H9 (cell line): ENCODE measurements around the gene TMEM238. TPM values are rescaled to one million over a fixed set of nuclear protein-coding genes. Genes with fewer than 3 reads are reported as not detected.

ENCODE experiments used
- DNase-seq: peaks from one replicate; pipeline ENCODE4 v3.0.0-alpha.2; 2017
- H2AFZ ChIP-seq: one replicate; pipeline ENCODE4 v1.6.1; 2013; ENCODE audit warnings: mild to moderate bottlenecking, low read length, control low read depth, moderate library complexity
- H2AK5ac ChIP-seq: 2 replicates; pipeline ENCODE4 v1.6.1; 2013; ENCODE audit warnings: low read length, control low read depth, mixed read lengths; ENCODE audit not compliant: insufficient read length
- H2BK120ac ChIP-seq: one replicate; pipeline ENCODE4 v1.6.1; 2013; ENCODE audit warnings: low read depth, mild to moderate bottlenecking, low read length, control low read depth, inconsistent platforms; ENCODE audit not compliant: poor library complexity, severe bottlenecking
- H2BK12ac ChIP-seq: 2 replicates; pipeline ENCODE4 v1.6.1; 2013; ENCODE audit warnings: low read length, control low read depth, mixed read lengths, low read depth; ENCODE audit not compliant: insufficient read length
- H2BK15ac ChIP-seq: 2 replicates; pipeline ENCODE4 v1.6.1; 2013; ENCODE audit warnings: low read depth, low read length, control low read depth
- H2BK20ac ChIP-seq: one replicate; pipeline ENCODE4 v1.6.1; 2013; ENCODE audit warnings: low read depth, mild to moderate bottlenecking, low read length, control low read depth, inconsistent platforms; ENCODE audit not compliant: poor library complexity, severe bottlenecking
- H2BK5ac ChIP-seq: 2 replicates; pipeline ENCODE4 v1.6.1; 2013; ENCODE audit warnings: low read length, control low read depth, mixed read lengths; ENCODE audit not compliant: insufficient read length
- H3K14ac ChIP-seq: 2 replicates; pipeline ENCODE4 v1.6.1; 2013; ENCODE audit warnings: low read length, control low read depth; ENCODE audit not compliant: insufficient read depth
- H3K18ac ChIP-seq: 2 replicates; pipeline ENCODE4 v1.6.1; 2013; ENCODE audit warnings: low read depth, mild to moderate bottlenecking, mixed read lengths, low read length, control low read depth; ENCODE audit not compliant: insufficient read length
- H3K23ac ChIP-seq: 2 replicates; pipeline ENCODE4 v1.6.1; 2013; ENCODE audit warnings: low read length, control low read depth, mixed read lengths, low read depth; ENCODE audit not compliant: insufficient read length
- H3K23me2 ChIP-seq: 2 replicates; pipeline ENCODE4 v1.6.1; 2013; ENCODE audit warnings: low read depth, mild to moderate bottlenecking, mixed read lengths, low read length, control low read depth; ENCODE audit not compliant: insufficient read length, poor library complexity, severe bottlenecking
- H3K27ac ChIP-seq: 2 replicates; pipeline ENCODE4 v1.5.1; 2013; ENCODE audit warnings: low read length, control low read depth, mixed read lengths, low read depth; ENCODE audit not compliant: insufficient read length
- H3K27me3 ChIP-seq: 2 replicates; pipeline ENCODE4 v1.6.1; 2013; ENCODE audit warnings: low read length, control low read depth, inconsistent platforms; ENCODE audit not compliant: insufficient read depth
- H3K4ac ChIP-seq: 2 replicates; pipeline ENCODE4 v1.6.1; 2013; ENCODE audit warnings: low read depth, mild to moderate bottlenecking, control low read depth, inconsistent platforms, low read length, moderate library complexity
- H3K4me1 ChIP-seq: 2 replicates; pipeline ENCODE4 v1.6.1; 2013; ENCODE audit warnings: low read length, control low read depth, inconsistent platforms; ENCODE audit not compliant: insufficient read depth
- H3K4me2 ChIP-seq: 2 replicates; pipeline ENCODE4 v1.6.1; 2013; ENCODE audit warnings: low read length, control low read depth, mixed read lengths; ENCODE audit not compliant: insufficient read length, insufficient read depth
- H3K56ac ChIP-seq: 2 replicates; pipeline ENCODE4 v1.6.1; 2013; ENCODE audit warnings: low read depth, mild to moderate bottlenecking, mixed read lengths, low read length, control low read depth; ENCODE audit not compliant: insufficient read length
- H3K79me1 ChIP-seq: 2 replicates; pipeline ENCODE4 v1.6.1; 2013; ENCODE audit warnings: low read depth, mild to moderate bottlenecking, moderate library complexity, low read length, control low read depth, inconsistent platforms; ENCODE audit not compliant: insufficient read depth, poor library complexity, severe bottlenecking
- H3K79me2 ChIP-seq: 2 replicates; pipeline ENCODE4 v1.6.1; 2013; ENCODE audit warnings: low read length, control low read depth, inconsistent platforms; ENCODE audit not compliant: insufficient read depth
- H3K9ac ChIP-seq: 2 replicates; pipeline ENCODE4 v1.6.1; 2013; ENCODE audit warnings: low read length, control low read depth, mixed read lengths; ENCODE audit not compliant: insufficient read length; ENCODE audit errors: extremely low read depth
- H3K9me3 ChIP-seq: one replicate; pipeline ENCODE4 v1.6.1; 2013; ENCODE audit warnings: low read depth, low read length, inconsistent platforms; ENCODE audit not compliant: control insufficient read depth
- H3T11ph ChIP-seq: one replicate; pipeline ENCODE4 v1.6.1; 2013; ENCODE audit warnings: mild to moderate bottlenecking, low read length, control low read depth, inconsistent platforms
- H4K20me1 ChIP-seq: one replicate; pipeline ENCODE4 v1.6.1; 2013; ENCODE audit not compliant: control insufficient read depth, insufficient read length, insufficient read depth
- H4K5ac ChIP-seq: 2 replicates; pipeline ENCODE4 v1.6.1; 2013; ENCODE audit warnings: low read depth, mild to moderate bottlenecking, mixed read lengths, low read length, control low read depth; ENCODE audit not compliant: insufficient read length
- H4K8ac ChIP-seq: replicated peaks from 2 replicates; pipeline ENCODE4 v1.6.1; 2013; ENCODE audit warnings: low read length, control low read depth, mixed read lengths, low read depth; ENCODE audit not compliant: insufficient read length
- H4K91ac ChIP-seq: 2 replicates; pipeline ENCODE4 v1.6.1; 2013; ENCODE audit warnings: low read depth, mild to moderate bottlenecking, moderate library complexity, mixed read lengths, low read length, control low read depth; ENCODE audit not compliant: insufficient read length
- H3K27ac Mint-ChIP-seq, 3 experiments: 2 replicates in 2 of 3; 3 replicates in 1 of 3; pipeline ENCODE4 v1.8.0; 2020 to 2021; ENCODE audit warnings: mixed read lengths in 3 of 3, mild to moderate bottlenecking in 1 of 3, moderate library complexity in 1 of 3
- H3K27me3 Mint-ChIP-seq: 2 replicates; pipeline ENCODE4 v1.8.0; 2021; ENCODE audit warnings: low read depth, mild to moderate bottlenecking, moderate library complexity, mixed read lengths
- H3K36me3 Mint-ChIP-seq, 3 experiments: 2 replicates in 2 of 3; 3 replicates in 1 of 3; pipeline ENCODE4 v1.8.0; 2020 to 2021; ENCODE audit warnings: low read depth in 3 of 3, mixed read lengths in 3 of 3; ENCODE audit not compliant: insufficient read depth in 1 of 3
- H3K4me1 Mint-ChIP-seq, 2 experiments: 2 replicates each; pipeline ENCODE4 v1.8.0; 2020; ENCODE audit warnings: mixed read lengths in 2 of 2
- H3K4me3 Mint-ChIP-seq, 2 experiments: 2 replicates in 1 of 2; 3 replicates in 1 of 2; pipeline ENCODE4 v1.8.0; 2020 to 2021; ENCODE audit warnings: mild to moderate bottlenecking in 2 of 2, mixed read lengths in 2 of 2, moderate library complexity in 1 of 2
- H3K9me3 Mint-ChIP-seq, 2 experiments: 2 replicates in 1 of 2; 3 replicates in 1 of 2; pipeline ENCODE4 v1.8.0; 2020; ENCODE audit warnings: mild to moderate bottlenecking in 2 of 2, mixed read lengths in 2 of 2, moderate library complexity in 1 of 2
- WGBS: extraction: QIAGEN DNeasy Blood & Tissue Kit; methylation state at CpG from one replicate; pipeline ENCODE4 v1.1.7; 2013; ENCODE audit warnings: missing lambda C conversion rate, low lambda C conversion rate, mixed read lengths; ENCODE audit not compliant: insufficient read length; ENCODE audit errors: extremely low coverage; 5-methylcytosine and 5-hydroxymethylcytosine counted together
- total RNA-seq: library from RNA; stranded (reverse); gene quantifications from 2 replicates; pipeline ENCODE4 v1.2.1, GENCODE V29; 2021
- TF ChIP-seq, protein P1 (sequence below): fragments of 200-600 bp; sonication (generic); conservative IDR thresholded peaks from 3 replicates; pipeline ENCODE4 v1.8.0; 2021; ENCODE audit warnings: antibody characterized with exemption, mild to moderate bottlenecking

The TMEM238 gene
- total RNA-seq, 1 experiment from 2014 or later: 4.8 TPM

DNA sequence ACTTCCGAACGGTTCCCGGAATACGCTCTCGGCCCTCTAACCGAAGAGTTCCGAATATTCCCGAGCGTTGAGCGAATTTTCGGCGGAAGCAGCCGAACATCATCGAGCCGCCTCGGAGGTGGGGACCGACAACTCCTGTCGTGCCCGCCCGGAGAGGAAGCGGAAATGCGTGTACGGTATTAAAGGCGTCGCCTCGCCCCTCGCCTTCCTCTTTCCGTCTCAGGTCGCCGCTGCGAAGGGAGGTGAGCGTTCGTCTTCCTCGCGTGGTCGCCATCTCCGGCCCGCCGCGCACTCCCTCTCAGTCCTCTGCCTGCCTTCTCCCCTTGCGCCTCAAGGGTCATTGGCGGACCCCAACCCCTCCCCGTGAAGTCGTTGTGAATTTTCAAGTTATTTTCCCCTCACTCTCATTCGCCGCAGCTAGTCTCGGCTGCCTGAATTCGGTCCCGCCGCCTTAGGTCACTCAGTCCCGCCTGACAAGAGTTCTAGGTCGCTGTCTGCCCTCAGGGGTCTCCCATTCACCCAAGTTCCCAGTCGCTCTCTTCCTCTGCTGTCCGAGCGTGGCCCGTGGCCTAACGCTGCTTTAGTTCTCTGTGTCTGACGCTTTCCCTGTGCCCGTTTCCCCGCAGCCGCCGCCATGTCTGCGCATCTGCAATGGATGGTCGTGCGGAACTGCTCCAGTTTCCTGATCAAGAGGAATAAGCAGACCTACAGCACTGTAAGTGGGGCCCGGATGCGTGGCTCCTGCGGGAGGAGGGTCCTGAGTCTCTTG is 1.8 kb upstream of the TMEM238 start, which contains the start of gene RPL28:
Gene RPL28 (plus strand): TSS at position 209 of the 769 bp plus-strand sequence. CDS start 426 bp downstream, at position 635.
- Histone ChIP-seq H2BK120ac (no peak within 1 kb of the TSS), H2BK5ac (no peak within 1 kb of the TSS), H3K27me3 (peaks cover 2% of the 10 kb centered on the region; the same call in 1 of the 2 replicates), H2AK5ac (no peak within 1 kb of the TSS), H3K14ac (peak within 1 kb of the TSS; percentile 84), H2BK20ac (no peak within 1 kb of the TSS), H2BK12ac (no peak within 1 kb of the TSS), H4K20me1 (peaks cover 3% of the 10 kb centered on the region), H2BK15ac (no peak within 1 kb of the TSS), H3K4me1 (peaks cover 8% of the 10 kb centered on the region), H4K8ac (no peak within 1 kb of the TSS), H2AFZ (peak within 1 kb of the TSS; percentile 99), H3K79me2 (peaks cover 17% of the 10 kb centered on the region; the same call in 1 of the 2 replicates), H4K91ac (no peak within 1 kb of the TSS), H3K56ac (no peak within 1 kb of the TSS), H3K23ac (no peak within 1 kb of the TSS), H3K23me2 (peaks cover 28% of the 10 kb centered on the region), H3K18ac (peak within 1 kb of the TSS; percentile 80), H3K79me1 (peaks cover 15% of the 10 kb centered on the region), H3K4me2 (peak within 1 kb of the TSS; percentile 87), H3K27ac (peak within 1 kb of the TSS; percentile 82), H3K9me3 (no peaks in the 10 kb centered on the region), H3K9ac (peak within 1 kb of the TSS; percentile 94), H3T11ph (no peak within 1 kb of the TSS), H3K4ac (no peak within 1 kb of the TSS), H4K5ac (no peak within 1 kb of the TSS)
- peaks cover 40 to 53% (median 50%) of the 10 kb centered on the region in 3 experiments for H3K36me3 Mint-ChIP-seq
- H3K27ac Mint-ChIP-seq: peak within 1 kb of the TSS; percentile 98 to 99 (median 99)
- no CpG with 5 or more reads among the region's 68 CpGs for WGBS
- DNase-seq: peak; percentile 98
- peaks cover 19% of the 10 kb centered on the region for H3K27me3 Mint-ChIP-seq
- TF ChIP-seq, protein P1, sequence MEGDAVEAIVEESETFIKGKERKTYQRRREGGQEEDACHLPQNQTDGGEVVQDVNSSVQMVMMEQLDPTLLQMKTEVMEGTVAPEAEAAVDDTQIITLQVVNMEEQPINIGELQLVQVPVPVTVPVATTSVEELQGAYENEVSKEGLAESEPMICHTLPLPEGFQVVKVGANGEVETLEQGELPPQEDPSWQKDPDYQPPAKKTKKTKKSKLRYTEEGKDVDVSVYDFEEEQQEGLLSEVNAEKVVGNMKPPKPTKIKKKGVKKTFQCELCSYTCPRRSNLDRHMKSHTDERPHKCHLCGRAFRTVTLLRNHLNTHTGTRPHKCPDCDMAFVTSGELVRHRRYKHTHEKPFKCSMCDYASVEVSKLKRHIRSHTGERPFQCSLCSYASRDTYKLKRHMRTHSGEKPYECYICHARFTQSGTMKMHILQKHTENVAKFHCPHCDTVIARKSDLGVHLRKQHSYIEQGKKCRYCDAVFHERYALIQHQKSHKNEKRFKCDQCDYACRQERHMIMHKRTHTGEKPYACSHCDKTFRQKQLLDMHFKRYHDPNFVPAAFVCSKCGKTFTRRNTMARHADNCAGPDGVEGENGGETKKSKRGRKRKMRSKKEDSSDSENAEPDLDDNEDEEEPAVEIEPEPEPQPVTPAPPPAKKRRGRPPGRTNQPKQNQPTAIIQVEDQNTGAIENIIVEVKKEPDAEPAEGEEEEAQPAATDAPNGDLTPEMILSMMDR: no peak
- peaks cover 2 to 3% of the 10 kb centered on the region in 2 experiments; a peak in 2 of 5 replicates for H3K9me3 Mint-ChIP-seq
- peak within 1 kb of the TSS; percentile 98 to 100 for H3K4me3 Mint-ChIP-seq
- H3K4me1 Mint-ChIP-seq: peaks cover 45 to 57% of the 10 kb centered on the region in 2 experiments
